Stimulated activated CD8-positive, alpha-beta memory T cell treated with anti-CD3 and anti-CD28 coated beads, Interleukin-4, amount 100 ng/mL, for 4 hours (primary cell): Measurements from ENCODE around the gene SUGP2.
A peak's percentile ranks its signal among the peaks of the same experiment; 100 is the strongest.
"Not testable (repeated sequence)": the region's sequence is repeated elsewhere in the genome, so short reads cannot be mapped to it uniquely, and the experiment has no call there.

ENCODE experiments used
- DNase-seq, 2 donors: peaks; one replicate each; pipeline ENCODE4 v3.0.0-alpha.2; 2020; ENCODE audit warnings: low read depth in 2 of 2, low spot score in 1 of 2

SUGP2 gene

GRCh38 chr19:19033176-19033425 is 216 bp downstream of the SUGP2 start:
- no peak for DNase-seq

GRCh38 chr19:19032420-19033175 is 719 bp downstream of the SUGP2 start:
- peak; percentile 42 to 71 for DNase-seq

- DNase-seq, result no peak
Observed at GRCh38 chr19:19031891-19032290, 1.4 kb downstream of the SUGP2 start.

- no peak for DNase-seq
Observed at GRCh38 chr19:19028526-19028925, 4.8 kb downstream of the SUGP2 start.

GRCh38 chr19:19027228-19027627 is 6.1 kb downstream of the SUGP2 start:
- no peak for DNase-seq

GRCh38 chr19:19026299-19026971 is 6.9 kb downstream of the SUGP2 start:
- no peak for DNase-seq

GRCh38 chr19:19025861-19026260 is 7.5 kb downstream of the SUGP2 start:
- DNase-seq, result no peak

GRCh38 chr19:19023376-19023775 is 9.9 kb downstream of the SUGP2 start:
- not testable (repeated sequence) for DNase-seq

- no peak for DNase-seq
Observed at GRCh38 chr19:19022380-19022961, 10.8 kb downstream of the SUGP2 start.

GRCh38 chr19:19021115-19021514 is 12.2 kb downstream of the SUGP2 start:
- no peak for DNase-seq

GRCh38 chr19:19010551-19010950 is 22.8 kb downstream of the SUGP2 start:
- no peak for DNase-seq

GRCh38 chr19:19009951-19010350 is 23.4 kb downstream of the SUGP2 start:
- DNase-seq, result no peak

- DNase-seq, result no peak
Observed at GRCh38 chr19:19006213-19006612, 27.1 kb downstream of the SUGP2 start.

GRCh38 chr19:19004144-19004543 is 29.2 kb downstream of the SUGP2 start:
- DNase-seq, result no peak

- DNase-seq, result no peak
Observed at GRCh38 chr19:18999896-19000620, 33.3 kb downstream of the SUGP2 start.

- DNase-seq, result no peak
Observed at GRCh38 chr19:18999016-18999758, 34.1 kb downstream of the SUGP2 start.

GRCh38 chr19:18998276-18998675 is 35.0 kb downstream of the SUGP2 start:
- DNase-seq, result no peak

- DNase-seq, result no peak
Observed at GRCh38 chr19:18996796-18997394, 36.4 kb downstream of the SUGP2 start.

GRCh38 chr19:18996351-18996750 is 37.0 kb downstream of the SUGP2 start:
- no peak for DNase-seq

GRCh38 chr19:18995804-18996241 is 37.5 kb downstream of the SUGP2 start:
- no peak for DNase-seq

GRCh38 chr19:18993115-18993514 is 40.2 kb downstream of the SUGP2 start:
- no peak for DNase-seq
